Astrocyte (in vitro differentiated cells and primary cell): ENCODE results near the gene SLAMF7. TPM values are rescaled to one million over a fixed set of nuclear protein-coding genes. Genes with fewer than 3 reads are reported as not detected.

ENCODE experiments used
- DNase-seq: peaks from one replicate; pipeline ENCODE4 v3.0.0-alpha.2; 2010; ENCODE audit warnings: low read depth
- FAIRE-seq: peaks from 2 replicates; lab custom pipeline; 2011; peaks lifted over from hg19 to GRCh38; lab: Jason Lieb, UNC
- H2AFZ ChIP-seq: 2 replicates; pipeline ENCODE4 v1.6.0; 2012; ENCODE audit warnings: low read depth, low read length, inconsistent platforms
- H3K27ac ChIP-seq: 2 replicates; pipeline ENCODE4 v1.5.1; 2011; ENCODE audit warnings: low read depth, low read length, inconsistent platforms
- H3K27me3 ChIP-seq: 2 replicates; pipeline ENCODE4 v1.6.0; 2011; ENCODE audit warnings: low read length, inconsistent platforms; ENCODE audit not compliant: insufficient read depth
- H3K36me3 ChIP-seq: 2 replicates; pipeline ENCODE4 v1.5.1; 2011; ENCODE audit warnings: low read length, inconsistent platforms; ENCODE audit not compliant: insufficient read depth
- H3K4me1 ChIP-seq: 2 replicates; pipeline ENCODE4 v1.5.1; 2011; ENCODE audit warnings: low read length, inconsistent platforms; ENCODE audit not compliant: insufficient read depth
- H3K4me2 ChIP-seq: 2 replicates; pipeline ENCODE4 v1.6.0; 2012; ENCODE audit warnings: low read length, inconsistent platforms
- H3K4me3 ChIP-seq: 2 replicates; pipeline ENCODE4 v1.5.1; 2011; ENCODE audit warnings: low read depth, mild to moderate bottlenecking, low read length, inconsistent platforms; ENCODE audit not compliant: insufficient read depth
- H3K79me2 ChIP-seq: 2 replicates; pipeline ENCODE4 v1.6.0; 2012; ENCODE audit warnings: mild to moderate bottlenecking, low read length, inconsistent platforms; ENCODE audit not compliant: insufficient read depth
- H3K9ac ChIP-seq: 2 replicates; pipeline ENCODE4 v1.6.0; 2012; ENCODE audit warnings: mild to moderate bottlenecking, low read length, inconsistent platforms
- H3K9me3 ChIP-seq: 2 replicates; pipeline ENCODE4 v1.5.1; 2012; ENCODE audit warnings: low read depth, mild to moderate bottlenecking, low read length, inconsistent platforms; ENCODE audit not compliant: insufficient read depth
- H4K20me1 ChIP-seq: 2 replicates; pipeline ENCODE4 v1.6.0; 2012; ENCODE audit warnings: low read length, inconsistent platforms; ENCODE audit not compliant: insufficient read depth
- H3K27ac Mint-ChIP-seq: one replicate; pipeline ENCODE4 v1.8.0; 2021; ENCODE audit warnings: mild to moderate bottlenecking, mixed read lengths; ENCODE audit not compliant: unreplicated experiment
- H3K27me3 Mint-ChIP-seq: one replicate; pipeline ENCODE4 v1.8.0; 2021; ENCODE audit warnings: low read depth, mixed read lengths; ENCODE audit not compliant: unreplicated experiment
- H3K36me3 Mint-ChIP-seq: one replicate; pipeline ENCODE4 v1.8.0; 2021; ENCODE audit warnings: low read depth, mixed read lengths; ENCODE audit not compliant: unreplicated experiment
- H3K4me1 Mint-ChIP-seq: one replicate; pipeline ENCODE4 v1.8.0; 2021; ENCODE audit warnings: low read depth, mixed read lengths; ENCODE audit not compliant: unreplicated experiment
- H3K4me3 Mint-ChIP-seq: one replicate; pipeline ENCODE4 v1.8.0; 2021; ENCODE audit warnings: mild to moderate bottlenecking, moderate library complexity, mixed read lengths; ENCODE audit not compliant: unreplicated experiment
- H3K9me3 Mint-ChIP-seq: one replicate; pipeline ENCODE4 v1.8.0; 2021; ENCODE audit warnings: mild to moderate bottlenecking, mixed read lengths; ENCODE audit not compliant: unreplicated experiment
- CTCF ChIP-seq: IDR thresholded peaks from 2 replicates; pipeline ENCODE4 v1.5.1; 2011; ENCODE audit warnings: low read depth, mild to moderate bottlenecking, inconsistent platforms, low read length, moderate library complexity; ENCODE audit not compliant: insufficient read depth
- EZH2 ChIP-seq: IDR thresholded peaks from 2 replicates; pipeline ENCODE4 v1.6.1; 2012; ENCODE audit warnings: mild to moderate bottlenecking, low read length, inconsistent platforms; ENCODE audit not compliant: insufficient read depth
- total RNA-seq: library from RNA; stranded (reverse); gene quantifications from 2 replicates; pipeline ENCODE4 v1.2.1, GENCODE V29; 2021

The SLAMF7 gene
- total RNA-seq, 1 donor from 2014 or later = 0.32 TPM

- peaks cover 8% of the 10 kb centered on the region for H3K27me3 Mint-ChIP-seq
- H3K4me3 Mint-ChIP-seq = no peak overlapping the region
- Histone ChIP-seq H3K9ac (no peak overlapping the region), H3K4me1 (no peaks in the 10 kb centered on the region), H3K27me3 (no peaks in the 10 kb centered on the region), H2AFZ (no peak overlapping the region), H3K4me2 (no peak overlapping the region), H3K9me3 (no peaks in the 10 kb centered on the region), H3K36me3 (no peaks in the 10 kb centered on the region), H3K4me3 (no peak overlapping the region), H3K27ac (no peak overlapping the region), H4K20me1 (no peaks in the 10 kb centered on the region), H3K79me2 (no peaks in the 10 kb centered on the region)
- TF ChIP-seq CTCF (no peak), EZH2 (no peak)
- H3K9me3 Mint-ChIP-seq = peaks cover 2% of the 10 kb centered on the region
- no peaks in the 10 kb centered on the region for H3K4me1 Mint-ChIP-seq
- no peaks in the 10 kb centered on the region for H3K36me3 Mint-ChIP-seq
- no peak for DNase-seq
- FAIRE-seq = no peak
- no peak overlapping the region for H3K27ac Mint-ChIP-seq
Measured at GRCh38 chr1:160800645-160801408, 61.8 kb downstream of the SLAMF7 start.

DNA sequence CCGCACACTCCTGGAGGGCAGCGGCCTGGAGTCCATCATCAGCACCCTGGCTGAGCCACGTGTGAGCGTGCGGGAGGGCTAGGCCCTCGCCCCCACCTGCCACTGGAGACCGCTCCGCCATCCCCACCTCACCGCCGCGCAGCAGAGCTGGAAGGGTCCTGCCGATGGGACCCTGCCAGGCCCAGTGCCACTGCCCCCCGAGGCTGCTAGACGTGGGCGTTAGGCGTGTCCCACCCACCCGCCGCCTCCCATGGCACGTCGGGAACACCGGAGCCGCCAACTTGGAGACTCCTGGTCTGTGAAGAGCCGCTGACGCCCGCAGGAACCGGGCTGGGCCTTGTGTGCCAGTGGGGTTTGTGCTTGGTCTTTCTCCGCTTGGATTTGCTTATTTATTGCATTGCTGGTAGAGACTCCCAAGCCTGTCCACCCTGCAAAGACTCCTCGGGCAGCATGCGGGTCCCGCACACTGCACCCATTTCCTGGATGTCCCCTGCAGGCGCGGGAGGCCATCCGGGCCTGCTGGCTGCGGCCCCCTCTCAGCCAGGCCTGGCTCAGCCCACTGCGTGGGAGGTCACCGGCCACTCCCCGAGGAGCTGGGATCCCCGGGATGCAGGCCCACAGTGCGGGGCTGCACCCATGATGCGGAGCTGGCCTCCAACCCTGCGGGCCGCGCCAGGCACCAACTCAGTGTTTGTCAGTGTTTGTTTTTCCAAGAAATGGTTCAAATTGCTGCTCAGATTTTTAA lies 63.0 kb downstream of the SLAMF7 start:
- Histone ChIP-seq H3K4me2 (no peak overlapping the region), H3K79me2 (no peaks in the 10 kb centered on the region), H3K9me3 (no peaks in the 10 kb centered on the region), H3K27me3 (no peaks in the 10 kb centered on the region), H4K20me1 (no peaks in the 10 kb centered on the region), H3K4me1 (no peaks in the 10 kb centered on the region), H3K27ac (no peak overlapping the region), H3K4me3 (no peak overlapping the region), H3K9ac (no peak overlapping the region), H3K36me3 (no peaks in the 10 kb centered on the region), H2AFZ (no peak overlapping the region)
- H3K27ac Mint-ChIP-seq = no peak overlapping the region
- H3K36me3 Mint-ChIP-seq = no peaks in the 10 kb centered on the region
- H3K4me3 Mint-ChIP-seq = no peak overlapping the region
- H3K27me3 Mint-ChIP-seq = peaks cover 8% of the 10 kb centered on the region
- no peak for DNase-seq
- peaks cover 8% of the 10 kb centered on the region for H3K9me3 Mint-ChIP-seq
- no peaks in the 10 kb centered on the region for H3K4me1 Mint-ChIP-seq
- no peak for TF ChIP-seq EZH2
- TF ChIP-seq CTCF = no peak
- no peak for FAIRE-seq

Other genes with a start within 250 kb of the SLAMF7 start
- not detected in 2 replicates for gene SLAMF6, start 216.0 kb upstream of the SLAMF7 start, total RNA-seq
- not detected in 2 replicates for gene CD84, start 159.8 kb upstream of the SLAMF7 start, total RNA-seq
- not detected in 2 replicates for gene SLAMF1, start 92.2 kb upstream of the SLAMF7 start, total RNA-seq
- not detected in 2 replicates for gene CD48, start 27.4 kb upstream of the SLAMF7 start, total RNA-seq
- not detected in 2 replicates for gene LY9, start 56.9 kb downstream of the SLAMF7 start, total RNA-seq
- gene CD244, start 123.6 kb downstream of the SLAMF7 start, total RNA-seq = not detected in 2 replicates
- not detected in 2 replicates for gene ITLN1, start 145.9 kb downstream of the SLAMF7 start, total RNA-seq
- not detected in 2 replicates for gene ITLN2, start 215.6 kb downstream of the SLAMF7 start, total RNA-seq